ENCODE results near the gene DGUOK.

The DGUOK gene

GRCh38 chr2:73956218-73956865 is 29.7 kb downstream of the DGUOK start:
- DNase-seq, result no peak

- DNase-seq, result no peak
Measured at GRCh38 chr2:73961274-73961673, 34.6 kb downstream of the DGUOK start.

DNA sequence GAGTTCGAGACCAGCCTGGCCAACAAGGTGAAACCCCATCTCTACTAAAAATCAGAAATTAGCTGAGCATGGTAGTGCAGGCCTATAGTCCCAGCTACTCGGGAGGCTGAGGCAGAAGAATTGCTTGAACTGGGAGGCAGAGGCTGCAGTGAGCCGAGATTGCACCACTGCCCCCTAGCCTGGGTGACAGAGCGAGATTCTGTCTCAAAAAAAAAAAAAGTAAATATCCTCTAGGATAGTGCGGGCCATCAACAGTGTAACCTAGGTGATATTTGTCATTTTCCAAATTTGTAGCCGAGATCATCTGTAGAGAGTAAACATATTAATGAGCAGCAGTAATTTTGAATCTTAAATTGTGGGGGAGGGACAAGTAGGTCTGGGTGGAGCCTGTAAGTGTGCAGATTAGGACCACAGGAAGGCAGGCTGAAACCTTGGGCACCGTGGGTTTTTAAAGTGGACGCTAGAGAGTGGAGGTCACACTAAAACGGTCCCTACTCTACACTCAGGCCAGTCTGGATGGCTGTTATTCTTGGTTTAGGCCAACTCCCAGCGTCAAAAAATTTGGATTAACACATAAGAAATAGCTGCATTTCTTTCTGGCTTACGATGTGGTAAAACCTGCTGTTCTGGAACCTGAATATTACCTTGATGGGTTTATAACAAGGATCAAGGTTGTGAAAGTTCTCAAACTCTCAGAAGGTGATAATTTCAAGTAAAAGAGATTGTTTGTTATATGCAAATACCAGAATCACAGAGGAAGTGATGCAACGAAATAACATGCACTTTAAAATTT is 35.3 kb downstream of the DGUOK start:
- no peak for DNase-seq

- no peak for DNase-seq
Measured at GRCh38 chr2:73962798-73963197, 36.1 kb downstream of the DGUOK start.

DNA sequence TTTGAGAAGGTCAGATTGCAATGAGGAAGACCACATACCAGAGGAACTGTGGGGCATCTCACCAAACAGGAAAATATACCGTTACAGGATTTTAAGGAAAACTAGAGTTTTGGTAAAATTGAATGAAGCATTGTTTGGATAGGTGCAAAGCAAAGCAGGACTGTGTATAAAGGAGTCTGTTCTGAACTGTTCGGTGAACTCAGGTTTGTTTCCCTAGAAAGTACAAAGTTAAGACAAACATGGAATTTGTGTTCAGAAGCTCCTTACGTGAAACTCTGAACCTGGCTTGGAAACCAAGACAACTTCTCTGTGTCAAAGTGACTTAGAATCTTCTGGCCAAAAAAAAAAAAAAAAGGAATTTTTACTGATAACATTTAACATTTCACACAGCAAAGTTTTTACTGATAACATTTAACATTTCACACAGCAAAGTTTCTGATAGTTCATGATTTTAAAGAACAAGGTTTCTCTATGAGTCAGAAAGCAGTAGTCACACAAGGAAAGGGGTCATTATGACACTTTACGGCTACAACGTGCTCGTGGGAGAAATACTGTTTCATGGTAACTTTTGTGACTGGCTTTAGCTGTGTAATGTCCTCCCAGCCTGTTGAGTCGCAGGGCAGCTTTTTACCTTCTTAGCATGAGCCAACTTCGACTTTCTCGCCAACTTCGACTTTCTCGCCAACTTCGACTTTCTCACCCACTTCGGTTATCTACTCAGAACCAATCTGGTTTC is 36.9 kb downstream of the DGUOK start:
- DNase-seq, result no peak

DNA sequence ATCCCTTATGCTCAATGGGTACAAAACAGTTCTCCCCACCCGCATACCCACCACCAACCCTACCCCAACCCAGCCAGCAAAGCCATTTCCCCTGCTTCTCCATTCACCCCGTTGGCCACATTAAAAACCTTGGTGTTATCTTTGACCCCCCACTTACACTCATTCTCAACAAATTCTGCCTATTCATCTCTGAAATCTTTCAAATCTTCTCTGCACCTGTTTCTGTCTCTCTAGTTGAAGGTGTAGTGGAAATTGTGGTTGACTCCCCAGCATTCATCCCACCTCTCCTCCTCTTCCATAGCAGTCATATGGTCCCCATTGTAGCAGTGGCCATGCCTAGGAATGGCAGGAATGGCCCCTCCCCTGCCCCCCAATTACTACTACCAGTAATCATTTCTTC is 37.5 kb downstream of the DGUOK start:
- no peak for DNase-seq

- DNase-seq, result no peak
Measured at GRCh38 chr2:73965053-73965452, 38.4 kb downstream of the DGUOK start.

DNA sequence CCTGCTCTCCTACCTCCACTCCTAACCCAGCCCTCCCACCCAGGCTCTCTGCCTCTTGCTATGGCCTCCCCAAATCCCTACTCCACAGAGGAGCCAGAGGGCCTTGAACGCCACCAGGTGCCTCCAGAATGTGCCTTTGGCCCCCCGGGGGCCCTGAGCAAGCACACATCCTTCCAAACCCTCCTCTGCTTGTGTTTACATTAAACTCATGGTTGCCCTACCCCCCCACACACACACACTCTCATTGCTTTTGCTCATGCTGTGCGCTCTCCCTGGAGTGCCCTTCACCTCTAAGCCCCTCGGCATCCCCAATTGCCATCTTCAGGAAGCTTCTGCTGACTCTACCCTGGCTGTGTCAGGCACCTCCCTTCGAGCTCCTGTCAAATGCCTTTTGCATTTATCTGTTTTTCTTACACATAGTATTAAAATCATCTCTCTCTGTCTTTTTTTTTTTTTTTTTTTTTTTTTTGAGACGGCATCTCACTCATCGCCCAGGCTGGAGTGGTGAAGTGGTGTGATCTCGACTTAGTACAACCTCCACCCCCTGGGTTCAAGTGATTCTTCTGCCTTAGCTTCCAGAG is 41.8 kb downstream of the DGUOK start:
- DNase-seq, result no peak

DNA sequence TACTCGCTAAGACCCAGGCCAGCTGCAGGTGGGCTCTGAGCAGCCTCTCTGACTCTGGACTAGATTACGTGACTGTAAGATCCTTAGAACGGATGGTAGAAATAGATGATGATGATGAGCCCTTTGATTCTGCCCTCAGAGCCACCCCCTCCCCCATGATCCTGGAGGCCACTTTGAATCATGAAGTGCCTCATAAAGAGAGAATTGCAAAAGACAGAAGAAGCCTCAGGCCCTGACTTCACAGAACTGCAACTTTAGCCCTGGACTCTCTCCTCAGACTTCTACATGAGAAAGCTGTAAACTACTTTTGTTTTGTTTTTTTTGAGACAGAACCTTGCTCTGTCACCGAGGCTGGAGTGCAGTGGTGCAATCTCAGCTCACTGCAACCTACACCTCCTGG is 42.7 kb downstream of the DGUOK start:
- no peak for DNase-seq

DNA sequence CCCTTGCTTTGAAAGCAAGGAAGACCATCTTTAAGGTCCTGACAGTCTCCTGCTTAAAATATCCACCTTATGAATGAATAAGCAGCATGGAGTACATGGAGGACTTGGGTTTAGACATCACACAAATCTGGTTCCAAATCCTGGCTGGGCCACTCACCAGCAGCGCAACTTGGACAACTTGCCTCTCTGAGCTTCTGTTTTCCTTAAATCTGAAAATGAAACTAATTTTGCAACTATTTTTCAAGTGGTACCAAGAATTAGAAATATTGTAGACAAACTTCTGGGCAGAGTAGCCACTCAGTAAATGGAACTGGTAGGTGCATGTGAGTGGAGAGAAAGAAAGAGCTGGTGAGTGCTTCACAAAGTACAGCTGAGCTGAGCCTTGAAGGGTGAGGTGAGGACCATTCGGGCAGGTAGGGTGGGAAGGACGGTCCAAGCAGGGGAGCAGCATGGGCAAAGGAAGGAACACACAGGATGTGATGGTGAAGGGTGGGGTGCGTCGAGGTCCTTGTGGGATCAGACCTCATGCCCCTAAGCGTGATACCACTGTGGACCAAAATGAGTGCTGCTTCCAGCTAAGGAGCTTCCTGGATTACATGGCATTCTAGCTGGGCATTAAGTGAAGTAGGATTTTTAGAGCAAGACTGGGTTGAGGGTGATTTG is 43.6 kb downstream of the DGUOK start:
- DNase-seq, result no peak

- DNase-seq, result peak in 2 of 4 experiments; percentile 24 to 37
Measured at GRCh38 chr2:73970850-73971471, 44.3 kb downstream of the DGUOK start.

GRCh38 chr2:73971722-73972121 is 45.0 kb downstream of the DGUOK start:
- DNase-seq, result no peak

- DNase-seq, result no peak
Measured at GRCh38 chr2:73972846-73973245, 46.2 kb downstream of the DGUOK start.

DNA sequence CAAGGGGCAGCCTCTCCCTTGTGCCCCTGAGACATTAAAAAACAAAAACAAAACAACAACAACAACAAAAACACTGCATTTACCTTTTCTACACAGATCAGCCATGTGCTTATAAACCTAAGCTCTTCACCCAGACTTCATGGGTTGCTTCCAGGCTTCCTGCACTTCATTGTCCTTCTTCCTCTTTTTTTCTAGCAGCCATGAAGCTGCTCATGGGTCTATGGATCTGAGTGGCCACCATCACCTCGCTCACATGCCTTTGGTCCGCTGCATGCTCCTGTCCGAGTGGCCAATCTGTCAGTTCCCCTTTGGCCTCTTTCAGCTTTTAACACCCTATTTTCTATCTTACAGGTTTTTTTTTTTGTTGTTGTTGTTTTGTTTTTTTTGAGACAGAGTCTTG is 49.1 kb downstream of the DGUOK start:
- no peak for DNase-seq

- DNase-seq, result no peak
Measured at GRCh38 chr2:73976803-73977202, 50.1 kb downstream of the DGUOK start.

DNA sequence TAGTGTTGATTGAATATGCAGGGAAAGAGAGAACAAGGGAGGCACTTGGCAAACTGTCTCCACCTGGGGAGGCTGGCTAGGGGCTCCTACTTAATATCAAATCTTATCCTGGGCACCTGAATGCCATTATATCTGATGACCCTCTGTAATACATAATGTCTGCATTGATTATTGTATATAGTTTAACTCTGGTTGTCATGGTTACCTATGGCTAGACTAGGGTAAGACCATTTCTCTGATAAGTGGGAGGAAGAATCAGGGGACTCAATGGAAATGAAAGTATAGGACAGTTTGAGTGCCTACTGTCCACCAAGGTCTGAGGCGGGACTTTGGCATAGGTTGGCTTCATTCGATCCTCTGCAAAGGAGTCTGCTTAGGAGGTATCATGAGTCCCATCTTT is 50.8 kb downstream of the DGUOK start:
- no peak for DNase-seq

DNA sequence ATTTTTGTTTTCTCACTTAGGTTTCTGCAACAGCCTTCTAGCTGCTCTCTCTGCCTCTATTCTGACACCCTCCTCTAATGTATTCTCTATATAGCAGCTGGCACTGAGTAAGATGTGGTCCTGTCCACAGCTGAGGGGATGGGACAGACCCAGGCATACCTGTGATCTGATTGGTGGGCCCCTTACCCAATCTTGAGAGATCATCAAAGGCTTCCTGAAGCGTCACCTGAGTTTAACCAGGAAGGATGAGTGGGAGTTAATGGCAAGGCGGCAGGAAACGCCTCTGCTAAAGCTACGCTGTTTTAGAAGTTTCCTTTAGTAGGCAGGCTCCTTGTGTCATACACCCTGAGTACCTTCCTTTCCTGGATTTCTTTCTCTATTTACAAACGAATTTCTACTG is 52.3 kb downstream of the DGUOK start:
- peak in 1 of 4 experiments; percentile 49 for DNase-seq

- no peak for DNase-seq
Measured at GRCh38 chr2:73979686-73980085, 53.0 kb downstream of the DGUOK start.

DNA sequence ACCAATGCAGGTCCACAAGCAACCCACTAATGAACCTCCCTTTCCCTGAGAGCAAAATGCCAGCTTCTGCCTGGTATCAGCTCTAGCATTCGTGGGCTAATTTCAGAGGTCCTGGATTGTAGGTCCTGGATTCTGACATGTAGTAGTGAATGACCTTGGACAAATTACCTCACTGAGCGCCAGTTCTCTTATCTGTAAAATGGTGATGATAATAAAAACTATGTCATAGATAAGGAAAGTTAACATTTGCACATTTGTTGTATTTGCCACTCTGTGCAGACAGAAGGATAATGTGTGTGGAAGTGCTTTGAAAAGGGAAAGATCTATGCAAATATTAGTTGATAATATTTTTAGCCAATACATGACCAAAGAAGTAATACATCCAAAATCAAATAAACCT is 53.9 kb downstream of the DGUOK start:
- DNase-seq, result no peak

- DNase-seq, result peak in 1 of 4 experiments; percentile 15
Measured at GRCh38 chr2:73981081-73982001, 54.7 kb downstream of the DGUOK start.

- no peak for DNase-seq
Measured at GRCh38 chr2:73982140-73982617, 55.5 kb downstream of the DGUOK start.

All from activated naive CD4-positive, alpha-beta T cell (primary cell).